Fibroblast of the aortic adventitia (primary cell): ENCODE data around the gene WDR87. TPM values are rescaled to one million over a fixed set of nuclear protein-coding genes. Genes with fewer than 3 reads are reported as not detected.
A peak's percentile ranks its signal among the peaks of the same experiment; 100 is the strongest.

Source experiments
- DNase-seq: peaks from one replicate; pipeline ENCODE4 v3.0.0-alpha.2; 2010; ENCODE audit warnings: low read depth
- H3K4me3 ChIP-seq: 2 replicates; pipeline ENCODE4 v1.5.1; 2011; ENCODE audit warnings: low read depth, mild to moderate bottlenecking, control low read depth, low read length, moderate library complexity
- CTCF ChIP-seq: IDR thresholded peaks from 2 replicates; pipeline ENCODE4 v1.5.1; 2011; ENCODE audit warnings: mild to moderate bottlenecking, low read length, control low read depth, inconsistent platforms; ENCODE audit not compliant: insufficient read depth
- total RNA-seq: library from RNA; depleted of rRNA; stranded (reverse); fragments of >200 nt; gene quantifications from 2 replicates; pipeline ENCODE4 v1.2.3, GENCODE V29; 2012; ENCODE audit warnings: low replicate concordance

Gene WDR87
- total RNA-seq, result not detected in 2 replicates

- no peak for TF ChIP-seq CTCF
- peak within 1 kb of the TSS; percentile 86 for H3K4me3 ChIP-seq
- peak; percentile 4 for DNase-seq
Measured at GRCh38 chr19:37905946-37906868, at the start of gene WDR87. Gene WDR87 (minus strand): TSS chr19:37906594. CDS start chr19:37898239, 8,355 bp downstream.

GRCh38 chr19:37955986-37956385, 49.6 kb upstream of the WDR87 start:
- no peak for TF ChIP-seq CTCF
- no peak for DNase-seq
- H3K4me3 ChIP-seq, result no peak overlapping the region

- no peak for DNase-seq
- H3K4me3 ChIP-seq, result no peak overlapping the region
- no peak for TF ChIP-seq CTCF
Measured at GRCh38 chr19:37954421-37954874, 48.1 kb upstream of the WDR87 start.

GRCh38 chr19:37953918-37954303, 47.5 kb upstream of the WDR87 start:
- no peak for DNase-seq
- no peak overlapping the region for H3K4me3 ChIP-seq
- TF ChIP-seq CTCF, result no peak

- no peak for TF ChIP-seq CTCF
- DNase-seq, result peak; percentile 34
- no peak overlapping the region for H3K4me3 ChIP-seq
Measured at GRCh38 chr19:37953171-37953917, 47.0 kb upstream of the WDR87 start.

GRCh38 chr19:37951816-37952210, 45.4 kb upstream of the WDR87 start:
- DNase-seq, result no peak
- H3K4me3 ChIP-seq, result no peak overlapping the region
- no peak for TF ChIP-seq CTCF
